Suprapubic skin (tissue), 4 donors: ENCODE results near the gene EXT2.

Experiments
- EP300 ChIP-seq: sonication (generic); formaldehyde crosslinking; IDR thresholded peaks from one replicate; pipeline ENCODE4 v1.6.1; 2017; ENCODE audit warnings: antibody characterized with exemption
- POLR2A ChIP-seq, 2 donors: fragments of 450-650 bp; IDR thresholded peaks; one replicate each; pipeline ENCODE4 v1.6.1; 2017; ENCODE audit warnings: antibody characterized with exemption in 2 of 2, mild to moderate bottlenecking in 2 of 2, moderate library complexity in 2 of 2
- POLR2AphosphoS5 ChIP-seq, 3 donors: sonication (generic); formaldehyde crosslinking; IDR thresholded peaks; one replicate each; pipeline ENCODE4 v1.6.1; 2017; ENCODE audit warnings: antibody characterized with exemption in 3 of 3
- TF ChIP-seq, protein P1 (sequence below), 2 donors: fragments of 200-600 bp in 1 of 2; fragments of 450-650 bp in 1 of 2; sonication (generic) in 1 of 2; IDR thresholded peaks; one replicate each; pipeline ENCODE4 v1.5.1; 2016 to 2019; ENCODE audit warnings: antibody characterized with exemption in 2 of 2, mild to moderate bottlenecking in 1 of 2, moderate library complexity in 1 of 2

DNA sequence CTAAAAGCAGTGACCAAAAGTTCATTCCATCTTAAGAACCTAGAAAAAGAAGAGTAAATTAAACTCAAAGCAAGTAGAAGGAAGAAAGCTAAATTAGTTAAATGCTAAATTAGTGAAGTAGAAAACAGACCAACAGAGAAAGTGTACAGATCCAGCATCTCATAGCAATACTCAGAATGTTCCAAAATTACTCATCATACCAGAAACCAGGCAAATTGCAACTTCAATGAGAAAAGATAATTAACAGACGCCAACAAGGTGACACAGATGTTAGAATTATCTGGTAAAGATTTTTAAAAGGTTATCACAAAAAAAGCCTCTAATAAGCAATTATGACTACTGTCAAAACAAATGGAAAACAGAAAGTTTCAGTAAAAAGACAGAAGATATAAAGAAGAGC, 117.7 kb downstream of the EXT2 start:
- no peak for TF ChIP-seq EP300
- TF ChIP-seq, protein P1, sequence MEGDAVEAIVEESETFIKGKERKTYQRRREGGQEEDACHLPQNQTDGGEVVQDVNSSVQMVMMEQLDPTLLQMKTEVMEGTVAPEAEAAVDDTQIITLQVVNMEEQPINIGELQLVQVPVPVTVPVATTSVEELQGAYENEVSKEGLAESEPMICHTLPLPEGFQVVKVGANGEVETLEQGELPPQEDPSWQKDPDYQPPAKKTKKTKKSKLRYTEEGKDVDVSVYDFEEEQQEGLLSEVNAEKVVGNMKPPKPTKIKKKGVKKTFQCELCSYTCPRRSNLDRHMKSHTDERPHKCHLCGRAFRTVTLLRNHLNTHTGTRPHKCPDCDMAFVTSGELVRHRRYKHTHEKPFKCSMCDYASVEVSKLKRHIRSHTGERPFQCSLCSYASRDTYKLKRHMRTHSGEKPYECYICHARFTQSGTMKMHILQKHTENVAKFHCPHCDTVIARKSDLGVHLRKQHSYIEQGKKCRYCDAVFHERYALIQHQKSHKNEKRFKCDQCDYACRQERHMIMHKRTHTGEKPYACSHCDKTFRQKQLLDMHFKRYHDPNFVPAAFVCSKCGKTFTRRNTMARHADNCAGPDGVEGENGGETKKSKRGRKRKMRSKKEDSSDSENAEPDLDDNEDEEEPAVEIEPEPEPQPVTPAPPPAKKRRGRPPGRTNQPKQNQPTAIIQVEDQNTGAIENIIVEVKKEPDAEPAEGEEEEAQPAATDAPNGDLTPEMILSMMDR (IDR thresholded peaks at IDR 0.05), result no peak
- no peak for TF ChIP-seq POLR2A (IDR thresholded peaks at IDR 0.05)
- TF ChIP-seq POLR2AphosphoS5 (IDR thresholded peaks at IDR 0.05), result no peak
